Neural cell (in vitro differentiated cells): ENCODE data around the gene SPOCK1. TPM values are rescaled to one million over a fixed set of nuclear protein-coding genes. Genes with fewer than 3 reads are reported as not detected.

Experiments used
- H2AFZ ChIP-seq: fragments of 200-600, 300-800 bp; sonication (generic), shearing (Covaris generic); 2 replicates; pipeline ENCODE4 v1.6.0; 2014; ENCODE audit warnings: low read depth, mild to moderate bottlenecking, antibody characterized with exemption, low read length, moderate library complexity
- H3F3A ChIP-seq: fragments of 200-600 bp; shearing (Covaris generic); 2 replicates; pipeline ENCODE4 v1.6.1; 2016; ENCODE audit warnings: mild to moderate bottlenecking, moderate library complexity, mixed read lengths, antibody characterized with exemption, low read length; ENCODE audit not compliant: insufficient read depth, poor library complexity, severe bottlenecking
- H3K27ac ChIP-seq: fragments of 200-600, 300-800 bp; sonication (generic), shearing (Covaris generic); 2 replicates; pipeline ENCODE4 v1.5.1; 2014; ENCODE audit warnings: mild to moderate bottlenecking, low read length, moderate library complexity
- H3K27me3 ChIP-seq: fragments of 300-800, 200-600 bp; sonication (generic), shearing (Covaris generic); 2 replicates; pipeline ENCODE4 v1.6.0; 2014; ENCODE audit warnings: mild to moderate bottlenecking, low read depth, low read length, moderate library complexity; ENCODE audit not compliant: insufficient read depth
- H3K36me3 ChIP-seq: fragments of 300-800, 200-600 bp; sonication (generic), shearing (Covaris generic); 2 replicates; pipeline ENCODE4 v1.5.1; 2014; ENCODE audit warnings: mild to moderate bottlenecking, antibody characterized with exemption, low read length, moderate library complexity; ENCODE audit not compliant: insufficient read depth
- H3K4me2 ChIP-seq: fragments of 300-800, 200-600 bp; sonication (generic), shearing (Covaris generic); 2 replicates; pipeline ENCODE4 v1.6.0; 2014; ENCODE audit warnings: mild to moderate bottlenecking, low read length
- H3K4me3 ChIP-seq: fragments of 300-800, 200-600 bp; sonication (generic), shearing (Covaris generic); 2 replicates; pipeline ENCODE4 v1.5.1; 2014; ENCODE audit warnings: mild to moderate bottlenecking, low read length, moderate library complexity
- H3K79me2 ChIP-seq: fragments of 200-600 bp; shearing (Covaris generic); replicated peaks from 2 replicates; pipeline ENCODE4 v1.6.0; 2014; ENCODE audit warnings: mild to moderate bottlenecking, low read length, moderate library complexity; ENCODE audit not compliant: insufficient read depth
- H3K9ac ChIP-seq: fragments of 300-800, 200-600 bp; sonication (generic), shearing (Covaris generic); 2 replicates; pipeline ENCODE4 v1.6.1; 2016; ENCODE audit warnings: mild to moderate bottlenecking, low read length, mixed read lengths
- H3K9me2 ChIP-seq: fragments of 200-600 bp; shearing (Covaris generic); 2 replicates; pipeline ENCODE4 v1.6.1; 2016; ENCODE audit warnings: mild to moderate bottlenecking, low read length, mixed read lengths; ENCODE audit not compliant: insufficient read depth
- H3K9me3 ChIP-seq: fragments of 200-600, 300-800 bp; sonication (generic), shearing (Covaris generic); 2 replicates; pipeline ENCODE4 v1.6.1; 2016; ENCODE audit warnings: mild to moderate bottlenecking, mixed run types, low read length, moderate library complexity, mixed read lengths
- H4K20me1 ChIP-seq: fragments of 200-600 bp; shearing (Covaris generic); 2 replicates; pipeline ENCODE4 v1.6.1; 2016; ENCODE audit warnings: mild to moderate bottlenecking, mixed run types; ENCODE audit not compliant: insufficient read depth
- EP300 ChIP-seq: fragments of 450-650 bp; conservative IDR thresholded peaks from 2 replicates; pipeline ENCODE4 v1.6.1; 2014; ENCODE audit warnings: antibody characterized with exemption, mild to moderate bottlenecking, moderate library complexity; ENCODE audit not compliant: poor library complexity, severe bottlenecking
- EZH2 ChIP-seq: fragments of 200-600, 300-800 bp; shearing (Covaris generic), sonication (generic); IDR thresholded peaks from 2 replicates; pipeline ENCODE4 v1.6.1; 2014; ENCODE audit warnings: antibody characterized with exemption, low read length, borderline replicate concordance, mild to moderate bottlenecking; ENCODE audit not compliant: insufficient read depth, poor library complexity, severe bottlenecking
- MXI1 ChIP-seq: fragments of 450-650 bp; conservative IDR thresholded peaks from 2 replicates; pipeline ENCODE4 v1.6.1; 2014; ENCODE audit warnings: antibody characterized with exemption, mild to moderate bottlenecking; ENCODE audit not compliant: poor library complexity, severe bottlenecking
- POLR2AphosphoS5 ChIP-seq: IDR thresholded peaks from 2 replicates; pipeline ENCODE4 v1.6.1; 2012
- RAD21 ChIP-seq: fragments of 450-650 bp; conservative IDR thresholded peaks from 2 replicates; pipeline ENCODE4 v1.6.1; 2014; ENCODE audit warnings: antibody characterized with exemption, mild to moderate bottlenecking, moderate library complexity
- REST ChIP-seq: IDR thresholded peaks from 2 replicates; pipeline ENCODE4 v1.6.1; 2012; ENCODE audit warnings: borderline replicate concordance
- SMC3 ChIP-seq: fragments of 450-650 bp; conservative IDR thresholded peaks from 2 replicates; pipeline ENCODE4 v1.6.1; 2014; ENCODE audit warnings: antibody characterized with exemption, mild to moderate bottlenecking, moderate library complexity; ENCODE audit not compliant: poor library complexity
- TAF1 ChIP-seq: IDR thresholded peaks from 2 replicates; pipeline ENCODE4 v1.6.1; 2012; ENCODE audit warnings: low read depth
- polyA plus RNA-seq: library from polyadenylated mRNA; depleted of rRNA; stranded (reverse); fragments of >200 nt; gene quantifications from 2 replicates; pipeline ENCODE4 v1.2.3, GENCODE V29; 2014
- TF ChIP-seq, protein P1 (sequence below): fragments of 450-650 bp; IDR thresholded peaks from 2 replicates; pipeline ENCODE4 v1.5.1; 2014; ENCODE audit warnings: antibody characterized with exemption, mild to moderate bottlenecking, moderate library complexity; ENCODE audit not compliant: poor library complexity, severe bottlenecking

Gene SPOCK1
- polyA plus RNA-seq, 1 donor from 2014 or later, result 33.6 TPM

- no peaks in the 10 kb centered on the region for H3K9me3 ChIP-seq
- H3K4me3 ChIP-seq, result peak overlapping the region; percentile 34
- H3K9me2 ChIP-seq, result no peaks in the 10 kb centered on the region
- no peaks in the 10 kb centered on the region for H3K36me3 ChIP-seq
- peak overlapping the region; percentile 34 for H3K4me2 ChIP-seq
- TF ChIP-seq EP300 (peak; percentile 59), RAD21 (no peak), POLR2AphosphoS5 (peak; percentile 45)
- TF ChIP-seq, protein P1, sequence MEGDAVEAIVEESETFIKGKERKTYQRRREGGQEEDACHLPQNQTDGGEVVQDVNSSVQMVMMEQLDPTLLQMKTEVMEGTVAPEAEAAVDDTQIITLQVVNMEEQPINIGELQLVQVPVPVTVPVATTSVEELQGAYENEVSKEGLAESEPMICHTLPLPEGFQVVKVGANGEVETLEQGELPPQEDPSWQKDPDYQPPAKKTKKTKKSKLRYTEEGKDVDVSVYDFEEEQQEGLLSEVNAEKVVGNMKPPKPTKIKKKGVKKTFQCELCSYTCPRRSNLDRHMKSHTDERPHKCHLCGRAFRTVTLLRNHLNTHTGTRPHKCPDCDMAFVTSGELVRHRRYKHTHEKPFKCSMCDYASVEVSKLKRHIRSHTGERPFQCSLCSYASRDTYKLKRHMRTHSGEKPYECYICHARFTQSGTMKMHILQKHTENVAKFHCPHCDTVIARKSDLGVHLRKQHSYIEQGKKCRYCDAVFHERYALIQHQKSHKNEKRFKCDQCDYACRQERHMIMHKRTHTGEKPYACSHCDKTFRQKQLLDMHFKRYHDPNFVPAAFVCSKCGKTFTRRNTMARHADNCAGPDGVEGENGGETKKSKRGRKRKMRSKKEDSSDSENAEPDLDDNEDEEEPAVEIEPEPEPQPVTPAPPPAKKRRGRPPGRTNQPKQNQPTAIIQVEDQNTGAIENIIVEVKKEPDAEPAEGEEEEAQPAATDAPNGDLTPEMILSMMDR, result no peak
- no peak overlapping the region for H2AFZ ChIP-seq
- no peaks in the 10 kb centered on the region for H3F3A ChIP-seq
- H3K27ac ChIP-seq, result peak overlapping the region; percentile 11
- no peaks in the 10 kb centered on the region for H3K27me3 ChIP-seq
- H3K79me2 ChIP-seq, result no peaks in the 10 kb centered on the region
- no peak overlapping the region for H3K9ac ChIP-seq
- H4K20me1 ChIP-seq, result no peaks in the 10 kb centered on the region
Measured at GRCh38 chr5:137287569-137287968, 211.6 kb downstream of the SPOCK1 start.

DNA sequence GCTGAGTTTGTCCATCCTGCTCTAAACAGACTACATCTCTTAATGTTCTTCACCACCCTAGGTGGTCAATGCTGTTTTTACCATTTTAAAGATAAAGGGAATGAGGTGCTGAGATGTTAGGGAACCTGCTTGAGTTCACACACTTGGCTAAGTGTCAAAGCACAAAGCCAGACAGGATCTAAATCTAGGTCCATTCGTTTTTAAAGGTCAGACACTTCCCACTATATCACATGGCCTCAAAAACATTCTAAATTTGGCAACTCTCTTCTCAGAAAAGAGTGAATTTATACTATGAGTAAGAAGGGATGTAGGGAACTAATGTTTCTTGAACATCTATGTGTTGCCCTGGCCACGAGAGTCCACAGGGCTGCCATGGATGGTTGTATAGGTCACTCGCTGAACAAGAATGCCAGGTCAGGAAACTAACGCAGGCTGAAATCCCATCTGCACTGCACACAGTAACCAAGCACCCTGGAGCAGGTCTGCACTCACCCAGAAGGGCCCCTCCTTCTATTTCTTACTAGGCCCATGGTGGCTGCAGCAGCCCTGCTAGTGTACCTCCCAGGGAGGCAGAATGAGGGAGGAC lies 213.0 kb downstream of the SPOCK1 start:
- H3F3A ChIP-seq, result no peaks in the 10 kb centered on the region
- H3K36me3 ChIP-seq, result no peaks in the 10 kb centered on the region
- no peak overlapping the region for H2AFZ ChIP-seq
- no peak overlapping the region for H3K9ac ChIP-seq
- no peaks in the 10 kb centered on the region for H4K20me1 ChIP-seq
- H3K27me3 ChIP-seq, result no peaks in the 10 kb centered on the region
- H3K9me2 ChIP-seq, result no peaks in the 10 kb centered on the region
- TF ChIP-seq EP300 (no peak), SMC3 (no peak), EZH2 (no peak), RAD21 (no peak), MXI1 (no peak)
- H3K4me2 ChIP-seq, result no peak overlapping the region
- no peaks in the 10 kb centered on the region for H3K9me3 ChIP-seq
- H3K79me2 ChIP-seq, result no peaks in the 10 kb centered on the region
- H3K4me3 ChIP-seq, result no peak overlapping the region
- peak overlapping the region; percentile 11 for H3K27ac ChIP-seq

DNA sequence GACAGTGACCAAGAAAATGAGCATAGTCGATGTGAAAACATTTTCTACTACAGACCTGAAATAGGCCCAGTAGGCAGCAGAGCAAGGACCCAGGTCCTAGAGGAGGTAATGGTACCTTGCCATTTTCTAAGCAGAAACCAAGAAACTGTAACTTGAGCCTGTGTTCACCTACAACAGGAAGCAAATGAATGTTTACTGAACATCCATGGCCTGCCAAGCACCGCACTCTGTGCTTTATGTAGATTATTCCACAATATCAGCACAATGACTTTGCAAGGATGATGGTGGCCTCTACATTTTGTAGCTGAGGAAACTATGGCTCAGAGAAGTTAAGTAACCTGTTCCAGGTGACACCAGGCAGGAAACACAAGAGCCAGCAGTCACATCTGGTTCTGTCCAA lies 215.3 kb downstream of the SPOCK1 start:
- TF ChIP-seq, protein P1, result no peak
- no peak for TF ChIP-seq RAD21
- TF ChIP-seq TAF1, result no peak
- TF ChIP-seq EZH2, result no peak
- no peak for TF ChIP-seq POLR2AphosphoS5
- no peak for TF ChIP-seq EP300
- no peak for TF ChIP-seq REST
- TF ChIP-seq SMC3, result no peak
- no peak for TF ChIP-seq MXI1
- Histone ChIP-seq H3K27ac (no peak overlapping the region), H3K9ac (no peak overlapping the region), H3K9me3 (no peaks in the 10 kb centered on the region), H3K4me3 (no peak overlapping the region), H3K79me2 (no peaks in the 10 kb centered on the region), H2AFZ (no peak overlapping the region), H3K4me2 (no peak overlapping the region), H3K36me3 (no peaks in the 10 kb centered on the region), H3K27me3 (no peaks in the 10 kb centered on the region), H3F3A (no peaks in the 10 kb centered on the region), H3K9me2 (no peaks in the 10 kb centered on the region), H4K20me1 (no peaks in the 10 kb centered on the region)
